ENCODE data around the gene GPC3. TPM values are rescaled to one million over a fixed set of nuclear protein-coding genes. Genes with fewer than 3 reads are reported as not detected.
A peak's percentile ranks its signal among the peaks of the same experiment; 100 is the strongest.

The GPC3 gene
- polyA plus RNA-seq, 1 of the 3 experiments (the other 2 are of a cell fraction) = 1.4 TPM

GRCh38 chrX:133741303-133741702 lies 244.1 kb downstream of the GPC3 start:
- TF ChIP-seq REST (IDR thresholded peaks at IDR 0.05; ENCODE audit: low read depth, low read length) = no peak
- TF ChIP-seq ELF1 (IDR thresholded peaks at IDR 0.05) = no peak
- TF ChIP-seq RFX5 (IDR thresholded peaks at IDR 0.05; ENCODE audit: low read length) = no peak
- TF ChIP-seq NFIC (IDR thresholded peaks at IDR 0.05; ENCODE audit: borderline replicate concordance) = no peak
- TF ChIP-seq FOXJ3 (CRISPR knock-in tag; IDR thresholded peaks at IDR 0.05) = no peak
- no peak for TF ChIP-seq TCF12 (IDR thresholded peaks at IDR 0.05)
- no peak for TF ChIP-seq CTCF (IDR thresholded peaks at IDR 0.05)
- TF ChIP-seq JUND (IDR thresholded peaks at IDR 0.05) = no peak
- no peak for TF ChIP-seq FOXM1 (IDR thresholded peaks at IDR 0.05; ENCODE audit: low read depth)
- TF ChIP-seq YY1 (IDR thresholded peaks at IDR 0.05; ENCODE audit: low read depth) = no peak
- no peak for TF ChIP-seq RAD21 (IDR thresholded peaks at IDR 0.05; ENCODE audit: low read length)
- TF ChIP-seq CHD2 (IDR thresholded peaks at IDR 0.05; ENCODE audit: low read length, partially characterized antibody) = no peak
- H3F3A ChIP-seq (replicated peaks; ENCODE audit: insufficient read depth) = no peaks in the 10 kb centered on the region
- ChIA-PET CTCF (no interaction called here), POLR2A (no interaction called here)
- H3K27me3 ChIP-seq (ENCODE audit: insufficient read depth) = no peaks in the 10 kb centered on the region
- peak overlapping the region; percentile 58; the same call in 1 of the 2 replicates for H2AFZ ChIP-seq (ENCODE audit: low read depth)
- no peak overlapping the region for H3K4me2 ChIP-seq
- no peak for DNase-seq
- no peaks in the 10 kb centered on the region for H4K20me1 ChIP-seq (ENCODE audit: insufficient read depth)
- H3K36me3 ChIP-seq (replicated peaks in 1 of 2; ENCODE audit: control insufficient read depth in 1 of 2, insufficient read depth in 2 of 2, low read length in 1 of 2) = no peaks in the 10 kb centered on the region
- peaks cover 0 to 5% of the 10 kb centered on the region in 2 experiments; a peak in 3 of 4 replicates for H3K4me1 ChIP-seq (ENCODE audit: control insufficient read depth in 1 of 2, insufficient read depth in 2 of 2, low read depth in 1 of 2, low read length in 1 of 2)
- H3K9ac ChIP-seq = no peak overlapping the region
- 31% methylated on average over 2 of the region's 2 CpGs for WGBS (ENCODE audit: low lambda C conversion rate)
- H3K79me2 ChIP-seq (ENCODE audit: insufficient read depth) = no peaks in the 10 kb centered on the region
- H3K4me3 ChIP-seq (ENCODE audit: low read depth in 2 of 2, low read length in 1 of 2) = no peak overlapping the region
- H3K27ac ChIP-seq (ENCODE audit: low read depth in 2 of 2, low read length in 1 of 2) = no peak overlapping the region; a peak in 1 of 4 replicates
- H3K9me3 ChIP-seq = no peaks in the 10 kb centered on the region
- H3K9me2 ChIP-seq = no peaks in the 10 kb centered on the region

GRCh38 chrX:133726642-133727041 lies 258.8 kb downstream of the GPC3 start:
- no peaks in the 10 kb centered on the region for H3K36me3 ChIP-seq (replicated peaks in 1 of 2; ENCODE audit: control insufficient read depth in 1 of 2, insufficient read depth in 2 of 2, low read length in 1 of 2)
- no peak for DNase-seq
- no peaks in the 10 kb centered on the region for H3K9me2 ChIP-seq
- H3K9ac ChIP-seq = no peak overlapping the region
- no peaks in the 10 kb centered on the region for H4K20me1 ChIP-seq (ENCODE audit: insufficient read depth)
- H3K79me2 ChIP-seq (ENCODE audit: insufficient read depth) = no peaks in the 10 kb centered on the region
- peaks cover 0 to 6% of the 10 kb centered on the region in 2 experiments; a peak in 1 of 4 replicates for H3K4me1 ChIP-seq (ENCODE audit: control insufficient read depth in 1 of 2, insufficient read depth in 2 of 2, low read depth in 1 of 2, low read length in 1 of 2)
- H3F3A ChIP-seq (replicated peaks; ENCODE audit: insufficient read depth) = peaks cover 9% of the 10 kb centered on the region
- H3K27ac ChIP-seq (ENCODE audit: low read depth in 2 of 2, low read length in 1 of 2) = peak overlapping the region in 1 of 2 experiments; percentile 76; a peak in 2 of 4 replicates
- H3K4me2 ChIP-seq = peak overlapping the region; percentile 53; the same call in 1 of the 2 replicates
- H3K27me3 ChIP-seq (ENCODE audit: insufficient read depth) = no peaks in the 10 kb centered on the region
- ChIA-PET CTCF (no interaction called here), POLR2A (no interaction called here)
- no peaks in the 10 kb centered on the region for H3K9me3 ChIP-seq
- TF ChIP-seq EP300 (IDR thresholded peaks at IDR 0.05; ENCODE audit: borderline replicate concordance in 1 of 2, low read depth in 1 of 2, low read length in 1 of 2) = no peak
- no peak for TF ChIP-seq FOXM1 (IDR thresholded peaks at IDR 0.05; ENCODE audit: low read depth)
- TF ChIP-seq USF1 (IDR thresholded peaks at IDR 0.05; ENCODE audit: borderline replicate concordance, low read depth) = no peak
- no peak for TF ChIP-seq CTCF (IDR thresholded peaks at IDR 0.05)
- TF ChIP-seq JUND (IDR thresholded peaks at IDR 0.05) = no peak
- no peak for TF ChIP-seq GABPA (IDR thresholded peaks at IDR 0.05; ENCODE audit: low read depth)
- 46% methylated on average over 2 of the region's 2 CpGs for WGBS (ENCODE audit: low lambda C conversion rate)
- H2AFZ ChIP-seq (ENCODE audit: low read depth) = no peak overlapping the region
- H3K4me3 ChIP-seq (ENCODE audit: low read depth in 2 of 2, low read length in 1 of 2) = no peak overlapping the region; a peak in 1 of 4 replicates

Measured in SK-N-SH (cell line).